GM19324 (cell line): ENCODE measurements around the gene RYR2.
"Not testable (repeated sequence)": the region's sequence is repeated elsewhere in the genome, so short reads cannot be mapped to it uniquely, and the experiment has no call there.

ENCODE experiments used
- ATAC-seq: cut with Tn5 transposase; IDR thresholded peaks from one replicate; pipeline ENCODE4 v1.9.1; 2021; ENCODE audit warnings: mild to moderate bottlenecking, moderate library complexity; ENCODE audit not compliant: unreplicated experiment, low FRiP score

RYR2 gene

DNA sequence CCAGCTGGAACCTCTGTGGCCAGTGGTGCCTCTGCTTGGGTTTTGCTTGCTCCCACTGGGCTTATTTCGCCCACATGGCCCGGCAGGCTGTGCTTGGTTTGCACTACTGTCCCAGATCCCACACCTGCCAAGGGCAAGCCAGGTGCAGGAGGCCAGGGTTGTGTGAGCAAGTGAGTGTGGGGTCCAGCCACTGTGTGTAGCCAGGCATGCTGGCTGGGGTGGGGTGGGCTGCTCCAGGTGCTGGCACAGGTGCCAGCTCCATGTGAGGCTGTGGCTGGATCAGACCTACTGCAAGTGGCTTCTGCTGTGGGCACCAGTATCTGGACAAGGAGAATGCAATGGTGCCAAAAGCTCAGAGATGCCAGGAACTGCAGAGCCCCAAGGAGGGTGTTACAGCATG lies 28.5 kb downstream of the RYR2 start:
- no peak for ATAC-seq

DNA sequence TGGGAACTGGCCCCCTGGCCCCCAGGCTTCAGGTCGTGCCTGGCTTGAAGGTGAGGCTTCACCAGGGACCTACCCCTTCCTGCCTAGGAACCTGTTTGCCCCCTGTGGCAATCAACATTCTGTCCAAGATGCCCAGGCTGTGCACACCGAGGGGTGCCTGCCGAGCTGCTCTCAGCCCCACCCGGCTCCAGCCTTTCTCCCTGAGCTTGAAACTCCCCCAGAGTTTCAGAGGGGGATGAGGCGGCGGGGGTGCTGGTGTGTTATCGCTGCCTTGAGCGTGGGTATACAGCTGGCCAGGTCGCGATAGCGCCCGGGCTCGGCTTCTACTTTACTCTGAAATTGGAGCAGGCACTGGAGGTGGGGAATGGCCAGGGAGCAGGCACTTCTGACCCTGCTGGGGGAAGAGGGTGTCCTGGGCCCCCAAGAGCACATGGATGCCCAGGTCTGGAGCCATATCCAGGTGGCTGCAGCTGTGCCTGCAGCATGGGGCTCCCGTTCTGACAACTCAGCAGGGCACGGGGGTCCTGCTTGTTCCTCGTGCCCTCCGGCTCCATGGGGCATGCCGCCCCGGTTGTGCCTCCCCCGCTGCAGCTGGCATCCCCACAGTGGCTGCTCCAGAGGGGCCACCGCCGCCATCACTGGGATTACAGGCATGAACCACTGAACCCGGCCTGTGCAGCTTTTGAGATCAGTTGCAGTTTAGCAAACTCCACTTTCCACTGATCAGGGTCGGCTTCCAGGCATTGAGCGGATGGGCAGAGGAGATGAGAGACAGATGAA lies 29.8 kb downstream of the RYR2 start:
- no peak for ATAC-seq

DNA sequence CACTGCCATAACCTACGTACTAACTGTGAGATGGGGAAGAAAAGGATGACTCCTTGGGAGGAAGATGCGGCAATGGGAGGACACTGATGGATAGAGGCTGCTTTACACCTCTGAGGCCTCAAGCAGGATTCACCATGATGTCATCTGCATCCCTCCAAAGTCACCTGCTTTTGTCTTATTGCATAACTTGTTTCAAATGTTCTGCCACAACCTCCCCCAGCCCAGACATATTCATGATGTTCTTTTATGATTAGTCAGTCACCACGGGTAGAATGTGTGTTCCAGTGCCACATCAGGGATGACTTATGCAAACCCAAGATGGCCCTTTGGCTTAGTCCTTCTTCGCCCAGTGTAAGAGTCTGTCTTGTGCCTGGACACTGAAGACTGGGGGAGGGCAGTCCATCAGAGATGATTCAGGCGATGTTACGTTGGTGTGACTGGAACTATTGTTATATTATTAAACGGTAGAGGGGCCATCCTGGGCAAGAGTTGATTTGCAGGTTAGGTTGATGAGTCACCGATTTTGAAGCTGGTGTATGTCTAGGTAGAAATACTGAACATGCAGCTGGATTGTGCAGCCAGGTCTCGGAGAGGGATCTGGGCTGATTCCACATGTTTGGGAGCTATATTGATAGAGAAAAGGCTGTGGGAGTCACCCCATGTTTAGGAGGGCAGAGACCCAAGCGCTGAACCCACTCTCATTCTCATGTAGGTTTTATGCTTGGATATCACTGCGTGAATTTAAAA lies 32.6 kb downstream of the RYR2 start:
- no peak for ATAC-seq

DNA sequence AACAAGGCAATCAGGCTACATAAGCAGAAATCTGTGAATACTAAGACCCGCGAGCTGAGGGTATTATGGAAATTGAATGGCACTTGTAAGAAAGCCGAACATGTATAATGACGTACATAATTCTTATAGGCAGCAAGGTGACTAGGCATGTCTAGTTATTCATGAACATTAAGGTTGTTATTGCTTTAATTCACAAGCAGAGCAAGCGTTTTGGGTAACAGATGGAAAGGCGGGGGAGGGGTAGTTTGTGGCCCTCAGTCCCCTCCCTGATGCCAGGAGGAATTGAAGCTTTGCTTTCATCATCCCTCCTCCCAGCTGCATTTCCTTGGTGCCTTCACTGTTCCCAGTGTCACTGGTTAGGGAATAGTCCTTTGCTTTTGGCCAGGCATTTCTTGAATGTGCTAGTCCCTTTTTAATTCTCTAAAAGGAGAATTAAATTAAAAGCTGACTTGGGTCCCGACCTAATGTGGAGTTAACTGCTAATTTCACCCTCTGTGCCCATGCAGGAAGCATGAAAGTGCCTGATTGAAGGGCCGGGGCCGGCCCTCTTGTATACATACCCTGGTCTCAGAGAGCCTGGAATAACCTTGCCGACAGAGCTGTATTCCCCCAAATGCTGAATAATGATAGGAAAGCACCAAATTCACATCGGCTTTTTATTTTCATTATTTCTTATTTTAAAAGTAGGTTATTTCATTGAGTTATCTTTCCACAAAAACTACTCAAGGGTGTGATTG lies 42.5 kb downstream of the RYR2 start:
- no peak for ATAC-seq

DNA sequence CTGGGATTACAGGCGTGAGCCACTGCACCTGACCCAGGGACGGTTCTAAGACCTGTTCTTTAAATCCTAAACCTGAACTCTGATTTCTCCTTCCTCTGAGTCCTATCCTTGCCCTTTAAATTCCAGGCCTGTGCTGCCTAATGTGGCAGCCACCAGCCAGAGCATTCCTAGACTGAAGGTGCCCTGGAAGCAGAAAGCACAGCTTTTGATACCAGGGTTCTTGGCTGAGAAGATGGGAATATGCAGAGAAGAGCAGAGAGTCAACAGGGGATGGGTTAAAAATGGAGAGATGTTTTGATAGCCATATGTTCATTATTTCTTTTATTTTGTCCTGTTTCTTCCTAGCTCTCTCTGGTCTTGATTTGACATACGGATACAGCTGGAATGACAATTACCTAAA lies 49.7 kb downstream of the RYR2 start:
- no peak for ATAC-seq

DNA sequence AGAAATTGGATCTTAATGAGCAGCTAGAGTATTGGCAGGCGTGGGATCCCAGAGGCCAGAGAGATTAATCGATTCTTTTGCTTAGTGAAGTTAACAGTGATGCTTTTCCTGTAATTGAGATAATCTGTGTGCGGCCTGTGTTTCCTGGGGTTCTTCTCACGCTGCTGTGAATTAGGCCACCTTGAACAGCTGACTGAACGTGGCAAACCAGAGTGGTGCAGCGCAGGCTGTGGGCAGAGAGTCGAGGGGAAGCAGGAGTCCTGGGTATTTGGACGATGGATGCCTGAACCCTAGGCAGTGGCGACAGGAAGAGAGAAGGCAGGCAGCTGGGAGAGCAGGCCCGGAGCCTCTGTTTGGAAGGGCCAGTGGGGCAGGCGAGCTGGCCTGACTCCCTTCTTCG lies 51.7 kb downstream of the RYR2 start:
- no peak for ATAC-seq

DNA sequence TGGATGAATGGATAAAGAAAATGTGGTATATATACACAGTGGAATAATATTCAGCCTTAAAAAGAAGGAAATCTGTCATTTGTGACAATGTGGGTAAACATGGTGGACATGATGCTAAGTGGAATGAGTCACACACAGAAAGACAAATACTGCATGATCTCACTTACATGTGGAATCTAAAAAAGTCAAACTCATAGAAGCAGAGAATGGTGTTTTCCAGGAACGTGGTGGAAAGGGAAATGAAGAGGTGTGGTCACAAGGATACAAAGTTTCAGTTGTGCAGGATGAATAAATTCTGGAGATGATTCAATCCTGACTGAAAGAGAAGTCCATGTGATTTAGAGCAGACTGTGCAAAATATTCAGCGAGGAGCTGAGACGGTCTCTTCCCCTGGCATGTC lies 56.6 kb downstream of the RYR2 start:
- no peak for ATAC-seq

DNA sequence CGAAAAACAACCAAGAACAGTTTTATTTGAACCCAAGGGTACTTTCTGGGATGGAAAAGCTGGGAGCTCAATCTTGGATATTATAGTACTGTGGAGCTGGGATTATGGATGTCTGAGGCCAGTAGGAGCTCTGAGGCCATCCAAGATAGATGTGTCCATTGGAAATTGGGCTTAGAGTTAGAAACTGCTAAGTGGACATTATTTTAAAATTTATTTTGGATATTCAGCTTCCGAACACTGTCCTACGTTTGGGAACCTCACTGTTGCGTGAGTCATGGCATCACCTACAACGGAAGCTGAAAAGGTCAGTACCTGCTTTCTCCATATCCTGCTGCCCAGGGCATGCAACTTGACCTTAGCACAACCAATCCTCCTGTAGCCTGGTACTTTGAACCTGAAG lies 61.0 kb downstream of the RYR2 start:
- no peak for ATAC-seq

DNA sequence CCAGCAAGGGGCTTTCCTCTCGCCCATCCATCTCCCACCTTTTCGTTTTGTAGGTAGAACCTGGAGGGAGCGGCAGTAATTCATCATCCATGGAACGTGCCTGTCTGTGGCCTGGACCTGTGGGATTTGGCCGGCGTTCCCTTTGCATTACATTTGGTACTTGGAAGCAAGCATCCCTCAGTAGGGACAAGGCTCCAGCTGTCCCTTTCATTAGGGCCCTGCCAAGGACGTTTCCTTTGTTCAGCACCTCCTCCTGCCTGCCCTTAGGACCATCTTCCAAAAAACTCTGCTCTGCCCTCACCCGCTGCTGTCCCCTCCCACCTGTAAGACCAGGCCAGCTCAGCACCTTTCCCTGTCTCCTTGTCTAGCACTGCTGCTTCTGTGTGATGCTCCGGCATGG lies 62.1 kb downstream of the RYR2 start:
- ATAC-seq = no peak

DNA sequence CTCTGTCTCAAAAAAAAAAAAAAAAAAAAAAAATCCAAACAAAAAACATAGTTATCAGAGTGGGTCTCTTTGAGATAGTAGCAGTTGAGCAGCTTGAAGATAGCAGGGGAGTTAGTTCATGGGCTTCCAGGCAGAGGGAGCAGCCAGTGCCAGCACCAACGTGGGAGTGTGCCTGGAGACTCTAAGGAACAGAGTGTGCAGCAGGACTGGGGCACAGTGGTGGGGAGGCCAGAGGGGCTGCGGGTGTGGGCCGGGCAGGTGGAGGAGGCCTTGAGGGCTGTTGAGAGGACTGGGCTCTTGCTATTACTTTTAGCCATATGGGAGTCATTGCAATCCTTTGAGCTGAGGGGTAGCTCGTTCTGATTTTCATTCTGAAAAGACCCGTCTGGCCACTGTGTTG lies 63.8 kb downstream of the RYR2 start:
- ATAC-seq = no peak

DNA sequence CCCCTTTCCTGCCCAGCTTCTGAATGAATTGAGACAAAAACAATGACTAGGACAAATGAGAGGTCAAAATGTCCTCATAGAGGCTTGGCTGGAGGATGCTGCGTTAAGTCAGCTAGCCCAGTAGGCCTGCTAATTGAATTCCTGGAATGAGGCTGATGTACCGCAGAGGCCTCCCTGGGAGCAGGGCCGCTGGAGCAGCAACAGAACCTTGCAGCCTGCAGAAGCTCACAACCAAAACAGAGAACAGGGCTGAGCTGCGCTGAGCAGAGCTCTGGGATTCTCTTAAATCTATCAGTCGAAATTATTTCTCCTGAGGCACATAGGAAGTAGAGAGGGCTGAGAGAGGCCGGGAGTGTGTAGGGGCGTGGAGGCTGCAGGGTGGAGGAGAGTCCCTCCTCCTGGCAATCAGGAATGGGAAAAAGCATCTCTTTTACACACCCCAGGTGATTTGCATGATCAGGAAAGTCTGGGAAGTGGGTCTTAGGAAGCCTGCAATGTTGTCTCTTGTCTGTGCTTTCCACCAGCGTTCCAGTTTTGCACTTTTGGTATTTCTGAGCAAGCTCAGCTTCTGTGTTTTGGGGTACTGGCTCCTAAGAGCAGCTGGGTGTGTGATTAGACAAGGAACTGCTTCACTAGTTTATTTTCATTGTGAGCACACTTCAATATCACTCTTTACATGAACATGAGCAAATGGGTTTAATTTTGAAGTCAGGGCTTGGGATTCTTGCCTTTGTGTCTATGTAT lies 66.5 kb downstream of the RYR2 start:
- ATAC-seq = no peak

DNA sequence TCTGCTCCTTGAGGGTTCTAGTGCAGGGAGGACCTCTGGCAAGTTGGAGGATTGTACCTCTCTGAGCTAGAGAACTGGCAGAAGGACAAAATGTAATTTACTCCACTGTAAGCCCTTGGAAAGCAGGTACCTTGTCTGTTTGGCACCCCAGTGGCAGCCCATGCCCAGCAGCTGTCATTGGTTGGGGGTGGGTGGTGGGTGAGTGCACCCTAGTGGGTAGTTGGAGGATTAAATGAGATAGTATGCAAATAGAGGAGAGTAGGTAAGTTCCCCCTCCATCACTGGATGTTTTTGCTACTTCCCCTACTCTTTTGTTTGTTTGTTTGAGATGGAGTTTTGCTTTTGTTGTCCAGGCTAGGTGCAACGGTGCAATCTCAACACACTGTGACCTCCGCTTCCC lies 69.8 kb downstream of the RYR2 start:
- ATAC-seq = no peak

DNA sequence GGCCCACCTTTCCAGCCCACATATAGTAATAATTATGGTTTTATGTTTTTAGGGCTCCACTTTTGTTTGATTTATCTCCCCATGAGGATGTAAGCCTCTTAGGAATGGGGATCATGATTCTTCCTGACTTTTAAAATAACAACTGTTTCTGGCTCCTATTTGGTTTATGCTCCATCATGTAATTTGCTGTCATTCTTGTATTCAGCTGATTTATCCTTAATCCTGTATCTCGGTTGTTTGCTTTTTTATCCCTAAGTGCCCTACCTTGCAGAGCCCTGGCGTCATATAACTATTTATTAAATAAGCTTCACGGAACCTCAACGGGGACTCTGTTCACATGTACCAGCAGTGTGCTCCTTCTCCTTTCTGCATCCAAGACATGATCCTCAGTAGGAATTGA lies 70.7 kb downstream of the RYR2 start:
- no peak for ATAC-seq

DNA sequence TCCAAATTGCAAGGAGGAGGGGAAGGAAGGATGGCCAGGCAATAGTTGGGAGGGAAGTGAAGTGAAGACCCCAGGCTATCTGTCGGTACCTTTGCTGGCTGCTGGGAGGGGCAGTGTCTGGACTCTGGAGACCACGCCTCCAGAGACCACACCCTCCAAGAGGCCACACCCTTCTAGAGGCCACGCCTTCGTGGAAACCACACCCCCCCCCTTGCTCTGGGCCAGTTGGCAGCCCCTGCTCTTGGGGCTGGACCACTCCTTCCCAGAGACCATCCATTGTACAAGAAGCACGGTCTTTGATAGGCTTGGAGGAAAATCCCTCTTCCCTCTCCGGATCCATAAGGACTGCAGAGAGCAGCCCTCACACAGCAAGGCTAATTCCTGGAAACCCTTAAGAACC lies 73.1 kb downstream of the RYR2 start:
- no peak for ATAC-seq

DNA sequence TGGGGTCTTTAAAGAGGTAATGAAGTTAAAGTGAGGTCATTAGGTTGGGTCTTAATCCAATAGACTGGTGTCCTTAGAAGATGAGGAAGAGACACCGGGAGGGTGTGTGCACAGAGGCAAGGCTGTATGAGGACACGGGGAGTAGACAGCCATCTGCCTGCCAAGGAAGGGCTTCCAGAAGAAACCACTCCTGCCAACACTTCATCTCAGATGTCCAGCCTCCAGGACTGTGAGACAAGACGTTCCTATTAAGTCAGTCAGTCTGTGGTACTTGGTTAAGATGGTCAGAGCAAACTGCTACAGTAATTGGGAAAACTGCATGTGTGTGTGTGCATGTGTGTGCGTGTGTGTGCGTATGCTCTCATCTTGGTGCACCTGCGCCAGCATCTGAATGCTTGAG lies 77.1 kb downstream of the RYR2 start:
- ATAC-seq = no peak

DNA sequence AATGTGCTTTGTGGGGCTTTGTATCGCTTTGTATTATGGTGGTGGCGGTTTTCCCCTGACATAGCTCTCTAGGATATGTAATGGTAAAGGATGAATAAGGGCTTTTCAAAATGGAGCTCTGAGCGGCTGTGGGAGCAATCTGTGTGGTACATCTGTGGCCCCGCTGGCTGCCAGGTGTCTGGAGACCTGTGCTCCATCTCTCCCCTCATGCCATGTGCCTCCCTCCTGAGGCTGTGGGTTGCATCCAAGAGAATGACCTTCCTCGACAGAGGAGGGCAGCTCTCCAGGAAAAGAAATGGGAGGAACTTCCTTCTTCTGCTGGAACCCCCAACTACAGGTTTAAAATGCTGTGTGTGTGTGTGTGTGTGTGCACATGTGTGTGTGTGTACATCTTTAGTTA lies 78.7 kb downstream of the RYR2 start:
- no peak for ATAC-seq

DNA sequence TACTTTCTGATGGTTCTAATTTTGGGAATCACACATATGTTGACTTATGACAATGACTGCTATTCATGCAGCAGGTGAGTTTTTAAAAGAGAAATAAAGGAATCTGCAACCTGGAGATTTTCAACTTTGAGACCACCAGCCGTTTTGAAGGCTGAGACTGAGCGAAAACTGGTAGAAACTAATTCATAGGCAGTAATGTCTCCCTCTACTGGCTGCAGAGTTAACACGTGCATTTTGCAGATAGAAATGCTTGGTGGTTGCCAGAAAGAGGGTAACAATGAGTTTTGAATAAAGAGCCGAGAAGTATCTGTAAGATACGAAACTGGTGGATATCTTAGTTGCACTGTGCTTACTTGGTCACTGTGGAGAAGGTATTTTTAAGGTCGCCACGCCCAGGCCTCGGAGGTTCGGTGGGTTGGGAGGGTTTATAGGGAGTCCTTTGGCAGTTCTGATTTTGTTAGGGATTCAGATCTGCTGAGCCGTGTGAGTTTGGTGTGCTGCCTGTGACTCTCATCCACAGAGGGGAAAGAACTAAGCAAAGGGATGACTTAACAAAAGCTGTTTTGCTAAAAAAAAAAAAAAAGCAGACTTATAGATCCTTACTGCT lies 83.0 kb downstream of the RYR2 start:
- ATAC-seq = no peak

DNA sequence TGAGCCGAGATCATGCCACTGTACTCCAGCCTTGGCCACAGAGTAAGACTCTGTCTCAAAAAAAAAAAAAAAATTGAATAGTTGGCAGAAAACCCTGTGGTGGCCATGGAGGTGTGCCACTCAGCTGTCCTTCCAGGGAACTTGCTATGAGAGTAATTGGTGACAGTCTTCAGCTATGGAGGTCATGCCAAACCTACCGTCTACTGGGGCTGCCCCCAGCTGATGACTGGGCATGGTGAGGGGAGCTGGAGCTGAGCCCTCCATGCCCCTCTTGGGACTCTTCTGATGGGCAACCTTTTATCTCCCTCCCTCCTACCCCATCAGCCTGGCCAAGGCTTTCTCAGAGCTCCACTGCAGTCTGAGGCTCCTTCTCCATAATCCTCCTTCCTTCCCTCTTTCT lies 84.2 kb downstream of the RYR2 start:
- ATAC-seq = no peak

DNA sequence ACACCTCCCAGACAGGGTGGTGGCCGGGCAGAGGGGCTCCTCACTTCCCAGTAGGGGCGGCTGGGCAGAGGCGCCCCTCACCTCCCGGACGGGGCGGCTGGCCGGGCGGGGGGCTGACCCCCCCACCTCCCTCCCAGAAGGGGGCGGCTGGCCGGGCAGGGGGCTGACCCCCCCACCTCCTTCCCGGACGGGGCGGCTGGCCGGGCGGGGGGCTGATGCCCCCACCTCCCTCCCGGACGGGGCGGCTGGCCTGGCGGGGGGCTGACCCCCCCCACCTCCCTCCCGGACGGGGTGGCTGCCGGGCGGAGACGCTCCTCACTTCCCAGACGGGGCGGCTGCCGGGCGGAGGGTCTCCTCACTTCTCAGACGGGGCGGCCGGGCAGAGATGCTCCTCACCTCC lies 85.3 kb downstream of the RYR2 start:
- not testable (repeated sequence) for ATAC-seq

DNA sequence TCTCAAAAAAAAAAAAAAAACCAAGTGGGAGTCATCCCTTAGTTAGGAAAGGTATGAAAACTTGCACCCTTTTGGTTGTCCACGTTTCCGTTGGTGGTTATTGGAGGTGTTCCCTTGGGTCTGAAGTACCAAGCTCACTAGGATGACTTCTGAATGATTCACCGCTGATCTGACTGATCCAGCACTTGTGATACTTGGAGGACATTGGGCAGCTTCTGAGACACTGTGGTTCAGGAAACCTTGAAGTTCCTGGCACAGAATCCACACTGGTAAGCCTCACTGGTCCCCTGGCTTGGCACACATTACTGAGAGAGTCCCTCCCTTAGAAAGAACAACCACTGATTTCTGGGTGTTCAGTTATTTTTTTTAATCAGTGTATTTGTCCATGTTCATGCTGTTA lies 91.9 kb downstream of the RYR2 start:
- no peak for ATAC-seq
